Fibroblast of skin of left quadriceps (primary cell): ENCODE data around the gene TAF1B.

ENCODE experiments used
- DNase-seq, 2 experiments: peaks; one replicate each; pipeline ENCODE4 v3.0.0-alpha.2; 2013; ENCODE audit warnings: low read depth in 2 of 2

TAF1B gene

GRCh38 chr2:9966491-9967022 is 123.3 kb downstream of the TAF1B start:
- no peak for DNase-seq

- no peak for DNase-seq
These were observed 123.9 kb downstream of the TAF1B start for GRCh38 chr2:9967053-9967775.

- no peak for DNase-seq
These were observed 125.6 kb downstream of the TAF1B start for GRCh38 chr2:9968553-9969497.

GRCh38 chr2:9970200-9971044 is 127.1 kb downstream of the TAF1B start:
- no peak for DNase-seq

- DNase-seq: no peak
These were observed 128.0 kb downstream of the TAF1B start for GRCh38 chr2:9971105-9971818.

GRCh38 chr2:9971890-9972289 is 128.6 kb downstream of the TAF1B start:
- DNase-seq: no peak

- DNase-seq: no peak
These were observed 129.6 kb downstream of the TAF1B start for GRCh38 chr2:9972621-9973479.

GRCh38 chr2:9973690-9974089 is 130.4 kb downstream of the TAF1B start:
- no peak for DNase-seq

- no peak for DNase-seq
These were observed 131.1 kb downstream of the TAF1B start for GRCh38 chr2:9974343-9974742.

- DNase-seq: no peak
These were observed 132.1 kb downstream of the TAF1B start for GRCh38 chr2:9975328-9975727.

- peak; percentile 87 for DNase-seq
These were observed 132.7 kb downstream of the TAF1B start for GRCh38 chr2:9975805-9976447.

- DNase-seq: no peak
These were observed 136.7 kb downstream of the TAF1B start for GRCh38 chr2:9979977-9980376.

- DNase-seq: no peak
These were observed 137.2 kb downstream of the TAF1B start for GRCh38 chr2:9980520-9980919.

GRCh38 chr2:9981655-9982054 is 138.4 kb downstream of the TAF1B start:
- no peak for DNase-seq

- DNase-seq: peak; percentile 88 to 89
These were observed 139.0 kb downstream of the TAF1B start for GRCh38 chr2:9982248-9982647.

- DNase-seq: no peak
These were observed 139.6 kb downstream of the TAF1B start for GRCh38 chr2:9982891-9983290.

GRCh38 chr2:9983401-9984216 is 140.3 kb downstream of the TAF1B start:
- DNase-seq: no peak
